ENCODE results near the gene TET2. TPM values are rescaled to one million over a fixed set of nuclear protein-coding genes. Genes with fewer than 3 reads are reported as not detected.

The TET2 gene
- total RNA-seq, 1 experiment from 2014 or later: 7.0 TPM

DNA sequence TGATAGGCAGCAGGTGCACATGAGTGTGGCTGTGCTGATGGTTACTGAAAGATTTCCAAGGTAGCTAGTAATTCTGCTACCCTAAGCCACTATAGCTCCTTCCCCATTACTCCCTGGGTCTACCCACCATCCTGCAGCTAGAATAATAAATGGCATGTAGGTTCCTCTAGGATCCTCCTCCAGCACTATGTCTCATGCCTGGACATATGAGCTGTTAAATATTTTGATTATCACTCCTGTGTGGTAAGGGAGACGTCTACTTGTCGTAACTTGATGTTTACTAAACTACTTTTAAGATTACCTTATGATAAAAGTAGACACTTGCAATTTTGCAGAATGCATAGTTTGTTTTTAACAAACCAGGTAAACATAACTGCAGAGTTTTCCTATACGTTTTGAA lies 35.5 kb downstream of the TET2 start:
- H3K9me3 ChIP-seq (ENCODE audit: control insufficient read depth, insufficient read depth, low read depth, low read length): no peaks in the 10 kb centered on the region
- POLR2A ChIA-PET: no interaction called here
- intact Hi-C loops (cut with micrococcal nuclease; ENCODE audit: unreplicated experiment) (no loop called here), in situ Hi-C loops (cut with HindIII; ENCODE audit: low pct_unique_long_range_greater_than_20kb, low sequenced_read_pairs) (no loop called here)
- H3K27ac ChIP-seq (ENCODE audit: low read length): no peak overlapping the region
- no peaks in the 10 kb centered on the region for H3K4me1 ChIP-seq (ENCODE audit: control insufficient read depth, insufficient read depth, low read length)
- no peak for ATAC-seq
- H3K36me3 ChIP-seq (ENCODE audit: control insufficient read depth, insufficient read depth, low read length): no peaks in the 10 kb centered on the region
- no peak for DNase-seq (ENCODE audit: low read depth, low spot score)
- TF ChIP-seq CTCF (IDR thresholded peaks at IDR 0.05): no peak
- TF ChIP-seq REST (IDR thresholded peaks at IDR 0.05; ENCODE audit: insufficient read depth in 1 of 2, low read depth in 2 of 2, low read length in 1 of 2): no peak
- TF ChIP-seq SIN3A (IDR thresholded peaks at IDR 0.05; ENCODE audit: borderline replicate concordance, insufficient read depth, low read depth, low read length): no peak
- TF ChIP-seq POLR2AphosphoS5 (IDR thresholded peaks at IDR 0.05; ENCODE audit: low read depth, low read length): no peak
- TF ChIP-seq TCF7L2 (IDR thresholded peaks at IDR 0.05; ENCODE audit: low read depth, low read length): no peak
- BruUV-seq (replicated peaks): no TSS peak
- CTCF ChIA-PET: no interaction called here
- H3K4me3 ChIP-seq (ENCODE audit: low read depth in 2 of 2, low read length in 2 of 2): no peak overlapping the region
- no peaks in the 10 kb centered on the region for H3K27me3 ChIP-seq (ENCODE audit: control insufficient read depth, insufficient read depth, low read length)

- Histone ChIP-seq H3K4me1 (ENCODE audit: control insufficient read depth, insufficient read depth, low read length) (no peaks in the 10 kb centered on the region), H3K9me3 (ENCODE audit: control insufficient read depth, insufficient read depth, low read depth, low read length) (no peaks in the 10 kb centered on the region), H3K36me3 (ENCODE audit: control insufficient read depth, insufficient read depth, low read length) (no peaks in the 10 kb centered on the region), H3K27ac (ENCODE audit: low read length) (no peak overlapping the region), H3K4me3 (ENCODE audit: low read depth in 2 of 2, low read length in 2 of 2) (no peak overlapping the region), H3K27me3 (ENCODE audit: control insufficient read depth, insufficient read depth, low read length) (no peaks in the 10 kb centered on the region)
- ATAC-seq (no peak), DNase-seq (ENCODE audit: low read depth, low spot score) (no peak)
- intact Hi-C loops (cut with micrococcal nuclease; ENCODE audit: unreplicated experiment): no loop called here
- TF ChIP-seq CTCF (IDR thresholded peaks at IDR 0.05) (no peak), TCF7L2 (IDR thresholded peaks at IDR 0.05; ENCODE audit: low read depth, low read length) (no peak), POLR2AphosphoS5 (IDR thresholded peaks at IDR 0.05; ENCODE audit: low read depth, low read length) (no peak)
- CTCF ChIA-PET: no interaction called here
- in situ Hi-C loops (cut with HindIII; ENCODE audit: low pct_unique_long_range_greater_than_20kb, low sequenced_read_pairs): no loop called here
- no TSS peak for BruUV-seq (replicated peaks)
- POLR2A ChIA-PET: no interaction called here
These were observed 37.8 kb downstream of the TET2 start for GRCh38 chr4:105184316-105184980.

Data from Panc1 (cell line).